RWPE1 (cell line): ENCODE results near the gene ARHGEF12.
A peak's percentile ranks its signal among the peaks of the same experiment; 100 is the strongest.

ENCODE experiments used
- CTCF ChIA-PET: fragments of 350-600 bp; sonication (Branson Sonifier 250); formaldehyde crosslinking; extraction: SDS; loops from one replicate; lab custom pipeline; 2021; lab: Yijun Ruan, JAX
- POLR2A ChIA-PET: fragments of 400-600 bp; formaldehyde crosslinking; extraction: SDS; loops from one replicate; lab custom pipeline; 2020; ENCODE audit warnings: antibody characterized with exemption; ENCODE audit not compliant: low non-redundant PET; lab: Yijun Ruan, JAX
- DNase-seq: peaks from one replicate; pipeline ENCODE4 v3.0.0; 2012; ENCODE audit warnings: low spot score
- H3K27ac ChIP-seq: fragments of 450-650 bp; 2 replicates; pipeline ENCODE4 v1.5.1; 2017
- CTCF ChIP-seq: fragments of 450-650 bp; conservative IDR thresholded peaks from 2 replicates; pipeline ENCODE4 v1.5.1; 2017; ENCODE audit warnings: low read depth, mild to moderate bottlenecking

Gene ARHGEF12

GRCh38 chr11:120305286-120305685, 30.9 kb upstream of the ARHGEF12 start:
- ChIA-PET POLR2A (no interaction called here), CTCF (interaction anchor here (0.6 kb wide), 1 partner anchor 12 kb away, joined by 7 read pairs; no protein-coding TSS in a partner anchor)
- no peak overlapping the region for H3K27ac ChIP-seq
- no peak for DNase-seq
- TF ChIP-seq CTCF, result no peak

DNA sequence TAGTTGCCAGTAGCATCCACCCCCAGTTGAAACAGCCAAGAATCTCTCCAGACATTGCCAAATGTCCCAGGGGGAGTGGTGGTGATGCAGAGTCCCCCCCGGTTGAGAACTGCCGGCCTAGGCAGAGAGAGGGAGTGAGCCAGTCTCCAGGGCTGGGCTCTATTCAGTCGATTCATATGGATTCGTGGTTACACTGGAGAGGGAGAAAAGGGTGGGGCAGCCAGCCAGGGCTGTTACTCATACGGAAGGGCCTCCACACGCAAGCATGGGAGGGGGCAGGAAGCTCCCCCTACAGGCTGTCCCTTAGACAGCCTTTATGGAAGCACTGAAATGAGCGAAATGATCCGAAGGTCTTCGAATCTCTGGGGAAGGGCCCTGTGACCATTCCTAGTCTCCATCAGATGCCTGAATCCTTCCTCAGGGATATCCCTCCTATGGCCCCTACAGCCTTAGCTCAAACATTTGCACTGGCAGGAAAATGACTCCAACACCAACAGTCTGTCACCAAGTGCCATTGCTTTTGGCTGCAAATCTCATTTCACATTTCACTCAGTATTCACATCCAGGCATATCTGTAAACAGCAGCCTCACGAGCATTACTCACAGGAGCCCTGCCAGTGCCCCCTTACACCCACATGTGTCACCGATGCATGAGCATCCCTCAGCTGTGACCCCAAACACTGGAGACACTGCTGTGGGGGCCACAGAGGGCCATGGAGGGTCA, 29.5 kb upstream of the ARHGEF12 start:
- CTCF ChIA-PET, result interaction anchor here (0.6 to 0.8 kb wide), 4 partner anchors 28 to 983 kb away, joined by 3 to 4 read pairs (median 3); no protein-coding TSS in a partner anchor
- TF ChIP-seq CTCF, result no peak; the same call in 1 of the 2 replicates
- H3K27ac ChIP-seq, result peak overlapping the region; percentile 48
- peak; percentile 89 for DNase-seq
- POLR2A ChIA-PET, result no interaction called here

- TF ChIP-seq CTCF, result no peak
- peak overlapping the region; percentile 48; the same call in 1 of the 2 replicates for H3K27ac ChIP-seq
- ChIA-PET CTCF (interaction anchor here (0.6 kb wide), 1 partner anchor 117 kb away, joined by 3 read pairs; no protein-coding TSS in a partner anchor), POLR2A (no interaction called here)
- DNase-seq, result no peak
Measured at GRCh38 chr11:120307476-120307875, 28.7 kb upstream of the ARHGEF12 start.

- H3K27ac ChIP-seq, result no peak overlapping the region
- TF ChIP-seq CTCF, result no peak
- ChIA-PET CTCF (no interaction called here), POLR2A (no interaction called here)
- no peak for DNase-seq
Measured at GRCh38 chr11:120308081-120308480, 28.1 kb upstream of the ARHGEF12 start.

DNA sequence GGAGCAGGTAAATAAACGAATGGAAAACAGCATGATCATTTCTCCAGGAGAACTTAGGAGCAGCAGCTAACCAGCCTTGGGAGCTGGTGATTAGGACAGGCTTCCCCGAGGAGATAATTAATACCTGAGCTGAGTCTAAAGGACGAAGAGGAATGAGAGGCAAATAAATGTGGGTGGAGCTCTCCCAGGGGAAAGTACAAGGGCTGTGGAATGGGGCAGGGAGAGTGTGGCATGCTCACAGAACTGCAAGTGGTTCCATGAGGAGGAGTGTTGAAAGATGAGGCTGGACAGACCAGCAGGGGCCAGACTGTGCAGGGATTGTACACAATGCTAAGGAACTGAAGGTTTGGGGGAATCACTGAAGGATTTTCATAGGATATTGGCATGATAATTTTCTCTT, 25.3 kb upstream of the ARHGEF12 start:
- H3K27ac ChIP-seq, result no peak overlapping the region
- ChIA-PET POLR2A (no interaction called here), CTCF (interaction anchor here (1.1 kb wide), 1 partner anchor 11 kb away, joined by 4 read pairs; no protein-coding TSS in a partner anchor)
- no peak for DNase-seq
- TF ChIP-seq CTCF, result no peak

DNA sequence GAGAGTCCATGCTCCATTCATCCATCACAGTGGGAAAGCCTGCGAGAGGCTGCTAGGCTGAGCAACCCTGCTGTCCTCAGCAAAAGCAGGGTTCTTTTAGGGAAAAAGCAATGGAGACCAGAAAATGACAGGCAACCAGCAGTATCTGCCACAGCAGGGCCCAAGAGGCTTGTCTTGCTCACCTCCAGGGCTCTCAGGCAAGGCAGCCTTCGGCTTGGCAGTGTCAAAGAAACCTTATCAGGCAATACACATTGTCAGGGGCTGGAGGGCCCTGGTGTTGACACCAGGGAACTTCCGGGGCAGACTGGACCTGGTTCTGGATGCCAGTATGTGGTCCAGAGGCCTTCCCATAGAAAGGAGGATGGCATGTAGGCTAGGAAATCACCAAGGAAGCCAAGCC, 21.4 kb upstream of the ARHGEF12 start:
- no peak for DNase-seq
- H3K27ac ChIP-seq, result no peak overlapping the region
- TF ChIP-seq CTCF, result no peak
- POLR2A ChIA-PET, result no interaction called here
- CTCF ChIA-PET, result interaction anchor here (0.9 kb wide), 1 partner anchor 15 kb away, joined by 4 read pairs; no protein-coding TSS in a partner anchor
